Testis (tissue), 2 donors: ENCODE measurements around the gene GSAP.

Source experiments
- CTCF ChIP-seq, 3 experiments: fragments of 450-650 bp in 2 of 3; fragments of 200-600 bp in 1 of 3; sonication (generic) in 1 of 3; IDR thresholded peaks; one replicate each; pipeline ENCODE4 v1.5.1; 2016 to 2019; ENCODE audit warnings: antibody characterized with exemption in 3 of 3, mild to moderate bottlenecking in 2 of 3, moderate library complexity in 1 of 3
- POLR2A ChIP-seq: fragments of 450-650 bp; IDR thresholded peaks from one replicate; pipeline ENCODE4 v1.6.1; 2017; ENCODE audit warnings: antibody characterized with exemption, mild to moderate bottlenecking, moderate library complexity

- TF ChIP-seq CTCF (IDR thresholded peaks at IDR 0.05): no peak
- no peak for TF ChIP-seq POLR2A
Observed at GRCh38 chr7:77396894-77397547, 19.1 kb downstream of the GSAP start.
